ENCODE results near the gene EIF2AK2.

EIF2AK2 gene

GRCh38 chr2:37102588-37102987 is 54.2 kb downstream of the EIF2AK2 start:
- DNase-seq (ENCODE audit: low read depth in 2 of 2): no peak

GRCh38 chr2:37100054-37100453 is 56.7 kb downstream of the EIF2AK2 start:
- DNase-seq (ENCODE audit: low read depth in 2 of 2): no peak

- DNase-seq (ENCODE audit: low read depth in 2 of 2): no peak
Observed at GRCh38 chr2:37098416-37099118, 58.2 kb downstream of the EIF2AK2 start.

- DNase-seq (ENCODE audit: low read depth in 2 of 2): no peak
Observed at GRCh38 chr2:37096568-37096967, 60.2 kb downstream of the EIF2AK2 start.

GRCh38 chr2:37091873-37092272 is 64.9 kb downstream of the EIF2AK2 start:
- DNase-seq (ENCODE audit: low read depth in 2 of 2): no peak

- no peak for DNase-seq (ENCODE audit: low read depth in 2 of 2)
Observed at GRCh38 chr2:37090019-37090477, 66.7 kb downstream of the EIF2AK2 start.

- no peak for DNase-seq (ENCODE audit: low read depth in 2 of 2)
Observed at GRCh38 chr2:37085731-37086147, 71.0 kb downstream of the EIF2AK2 start.

- DNase-seq (ENCODE audit: low read depth in 2 of 2): no peak
Observed at GRCh38 chr2:37084797-37085196, 72.0 kb downstream of the EIF2AK2 start.

GRCh38 chr2:37083873-37084794 is 72.6 kb downstream of the EIF2AK2 start, which contains the start of the genes GPATCH11 and HEATR5B:
GPATCH11 (plus strand) TSS chr2:37084518; CDS start chr2:37088382, 3,864 bp downstream.
HEATR5B (minus strand) TSS chr2:37084372; CDS start chr2:37083414, 958 bp downstream.
- peak; percentile 85 to 86 for DNase-seq (ENCODE audit: low read depth in 2 of 2)

GRCh38 chr2:37080689-37081088 is 76.1 kb downstream of the EIF2AK2 start:
- DNase-seq (ENCODE audit: low read depth in 2 of 2): no peak

GRCh38 chr2:37080266-37080665 is 76.5 kb downstream of the EIF2AK2 start:
- no peak for DNase-seq (ENCODE audit: low read depth in 2 of 2)

- DNase-seq (ENCODE audit: low read depth in 2 of 2): no peak
Observed at GRCh38 chr2:37070931-37071330, 85.8 kb downstream of the EIF2AK2 start.

- DNase-seq (ENCODE audit: low read depth in 2 of 2): no peak
Observed at GRCh38 chr2:37068686-37069085, 88.1 kb downstream of the EIF2AK2 start.

GRCh38 chr2:37061776-37062175 is 95.0 kb downstream of the EIF2AK2 start:
- no peak for DNase-seq (ENCODE audit: low read depth in 2 of 2)

- DNase-seq (ENCODE audit: low read depth in 2 of 2): no peak
Observed at GRCh38 chr2:37061013-37061711, 95.6 kb downstream of the EIF2AK2 start.

- no peak for DNase-seq (ENCODE audit: low read depth in 2 of 2)
Observed at GRCh38 chr2:37060446-37060845, 96.3 kb downstream of the EIF2AK2 start.

GRCh38 chr2:37059841-37060240 is 96.9 kb downstream of the EIF2AK2 start:
- DNase-seq (ENCODE audit: low read depth in 2 of 2): no peak

- DNase-seq (ENCODE audit: low read depth in 2 of 2): no peak
Observed at GRCh38 chr2:37052600-37053332, 104.0 kb downstream of the EIF2AK2 start.
